ENCODE measurements around the gene CAPS2. TPM values are rescaled to one million over a fixed set of nuclear protein-coding genes. Genes with fewer than 3 reads are reported as not detected.

The CAPS2 gene
- total and polyA plus RNA-seq, 4 donors, result 0.91 to 3.1 (median 1.4) TPM

DNA sequence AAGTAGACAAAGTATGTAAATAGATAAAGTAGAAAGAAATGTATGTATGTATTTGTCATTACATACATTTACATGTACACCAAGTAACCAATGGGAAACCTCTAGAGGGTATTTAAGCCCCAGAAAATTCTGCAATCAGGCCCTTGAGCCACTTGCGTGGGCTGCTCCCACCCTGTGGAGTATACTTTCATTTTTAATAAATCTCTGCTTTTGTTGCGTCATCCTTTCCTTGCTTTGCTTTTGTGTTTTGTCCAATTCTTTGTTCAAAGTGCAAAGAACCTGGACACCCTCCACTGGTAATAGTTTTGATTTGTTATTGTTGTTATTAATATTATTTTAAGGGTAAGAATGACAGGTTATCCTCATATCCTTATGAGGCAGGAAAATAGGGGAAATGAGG is 21.8 kb downstream of the CAPS2 start:
- Histone ChIP-seq H3K9me3 (ENCODE audit: control insufficient read depth in 4 of 4, low read length in 3 of 4) (no peaks in the 10 kb centered on the region), H3K4me1 (ENCODE audit: control insufficient read depth in 4 of 4, insufficient read depth in 4 of 4, low read length in 3 of 4) (no peaks in the 10 kb centered on the region), H3K9ac (ENCODE audit: low read depth in 1 of 2, low read length in 2 of 2) (no peak overlapping the region), H3K27ac (ENCODE audit: low read depth in 1 of 2, low read length in 2 of 2) (no peak overlapping the region), H3K36me3 (ENCODE audit: control insufficient read depth in 4 of 4, insufficient read depth in 3 of 4, low read depth in 1 of 4, low read length in 3 of 4) (no peaks in the 10 kb centered on the region), H3K4me3 (ENCODE audit: low read depth in 1 of 3, low read length in 3 of 3) (no peak overlapping the region), H3K27me3 (ENCODE audit: control insufficient read depth in 4 of 4, insufficient read depth in 4 of 4, low read length in 3 of 4) (no peaks in the 10 kb centered on the region)
- 91% methylated on average over 2 of the region's 2 CpGs for WGBS
- TF ChIP-seq FOXA1 (IDR thresholded peaks at IDR 0.05) (no peak), RXRA (IDR thresholded peaks at IDR 0.05) (no peak), JUND (IDR thresholded peaks at IDR 0.05) (no peak), SP1 (IDR thresholded peaks at IDR 0.05) (no peak), HNF4G (IDR thresholded peaks at IDR 0.05) (no peak), RAD21 (IDR thresholded peaks at IDR 0.05) (no peak), YY1 (IDR thresholded peaks at IDR 0.05) (no peak), NR2F2 (IDR thresholded peaks at IDR 0.05) (no peak), FOXA2 (IDR thresholded peaks at IDR 0.05) (no peak), EGR1 (IDR thresholded peaks at IDR 0.05; ENCODE audit: low read depth in 2 of 2) (no peak), GABPA (IDR thresholded peaks at IDR 0.05 in 1 of 2, conservative IDR thresholded peaks at IDR 0.05 in 1 of 2) (no peak), HNF4A (conservative IDR thresholded peaks at IDR 0.05) (no peak), TAF1 (conservative IDR thresholded peaks at IDR 0.05) (no peak)
- TF ChIP-seq, protein P1, sequence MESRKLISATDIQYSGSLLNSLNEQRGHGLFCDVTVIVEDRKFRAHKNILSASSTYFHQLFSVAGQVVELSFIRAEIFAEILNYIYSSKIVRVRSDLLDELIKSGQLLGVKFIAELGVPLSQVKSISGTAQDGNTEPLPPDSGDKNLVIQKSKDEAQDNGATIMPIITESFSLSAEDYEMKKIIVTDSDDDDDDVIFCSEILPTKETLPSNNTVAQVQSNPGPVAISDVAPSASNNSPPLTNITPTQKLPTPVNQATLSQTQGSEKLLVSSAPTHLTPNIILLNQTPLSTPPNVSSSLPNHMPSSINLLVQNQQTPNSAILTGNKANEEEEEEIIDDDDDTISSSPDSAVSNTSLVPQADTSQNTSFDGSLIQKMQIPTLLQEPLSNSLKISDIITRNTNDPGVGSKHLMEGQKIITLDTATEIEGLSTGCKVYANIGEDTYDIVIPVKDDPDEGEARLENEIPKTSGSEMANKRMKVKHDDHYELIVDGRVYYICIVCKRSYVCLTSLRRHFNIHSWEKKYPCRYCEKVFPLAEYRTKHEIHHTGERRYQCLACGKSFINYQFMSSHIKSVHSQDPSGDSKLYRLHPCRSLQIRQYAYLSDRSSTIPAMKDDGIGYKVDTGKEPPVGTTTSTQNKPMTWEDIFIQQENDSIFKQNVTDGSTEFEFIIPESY (IDR thresholded peaks at IDR 0.05), result no peak
- TF ChIP-seq, protein P2, sequence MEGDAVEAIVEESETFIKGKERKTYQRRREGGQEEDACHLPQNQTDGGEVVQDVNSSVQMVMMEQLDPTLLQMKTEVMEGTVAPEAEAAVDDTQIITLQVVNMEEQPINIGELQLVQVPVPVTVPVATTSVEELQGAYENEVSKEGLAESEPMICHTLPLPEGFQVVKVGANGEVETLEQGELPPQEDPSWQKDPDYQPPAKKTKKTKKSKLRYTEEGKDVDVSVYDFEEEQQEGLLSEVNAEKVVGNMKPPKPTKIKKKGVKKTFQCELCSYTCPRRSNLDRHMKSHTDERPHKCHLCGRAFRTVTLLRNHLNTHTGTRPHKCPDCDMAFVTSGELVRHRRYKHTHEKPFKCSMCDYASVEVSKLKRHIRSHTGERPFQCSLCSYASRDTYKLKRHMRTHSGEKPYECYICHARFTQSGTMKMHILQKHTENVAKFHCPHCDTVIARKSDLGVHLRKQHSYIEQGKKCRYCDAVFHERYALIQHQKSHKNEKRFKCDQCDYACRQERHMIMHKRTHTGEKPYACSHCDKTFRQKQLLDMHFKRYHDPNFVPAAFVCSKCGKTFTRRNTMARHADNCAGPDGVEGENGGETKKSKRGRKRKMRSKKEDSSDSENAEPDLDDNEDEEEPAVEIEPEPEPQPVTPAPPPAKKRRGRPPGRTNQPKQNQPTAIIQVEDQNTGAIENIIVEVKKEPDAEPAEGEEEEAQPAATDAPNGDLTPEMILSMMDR (IDR thresholded peaks at IDR 0.05; ENCODE audit: low read depth, low read length, missing input control), result no peak
- TF ChIP-seq, protein P3, sequence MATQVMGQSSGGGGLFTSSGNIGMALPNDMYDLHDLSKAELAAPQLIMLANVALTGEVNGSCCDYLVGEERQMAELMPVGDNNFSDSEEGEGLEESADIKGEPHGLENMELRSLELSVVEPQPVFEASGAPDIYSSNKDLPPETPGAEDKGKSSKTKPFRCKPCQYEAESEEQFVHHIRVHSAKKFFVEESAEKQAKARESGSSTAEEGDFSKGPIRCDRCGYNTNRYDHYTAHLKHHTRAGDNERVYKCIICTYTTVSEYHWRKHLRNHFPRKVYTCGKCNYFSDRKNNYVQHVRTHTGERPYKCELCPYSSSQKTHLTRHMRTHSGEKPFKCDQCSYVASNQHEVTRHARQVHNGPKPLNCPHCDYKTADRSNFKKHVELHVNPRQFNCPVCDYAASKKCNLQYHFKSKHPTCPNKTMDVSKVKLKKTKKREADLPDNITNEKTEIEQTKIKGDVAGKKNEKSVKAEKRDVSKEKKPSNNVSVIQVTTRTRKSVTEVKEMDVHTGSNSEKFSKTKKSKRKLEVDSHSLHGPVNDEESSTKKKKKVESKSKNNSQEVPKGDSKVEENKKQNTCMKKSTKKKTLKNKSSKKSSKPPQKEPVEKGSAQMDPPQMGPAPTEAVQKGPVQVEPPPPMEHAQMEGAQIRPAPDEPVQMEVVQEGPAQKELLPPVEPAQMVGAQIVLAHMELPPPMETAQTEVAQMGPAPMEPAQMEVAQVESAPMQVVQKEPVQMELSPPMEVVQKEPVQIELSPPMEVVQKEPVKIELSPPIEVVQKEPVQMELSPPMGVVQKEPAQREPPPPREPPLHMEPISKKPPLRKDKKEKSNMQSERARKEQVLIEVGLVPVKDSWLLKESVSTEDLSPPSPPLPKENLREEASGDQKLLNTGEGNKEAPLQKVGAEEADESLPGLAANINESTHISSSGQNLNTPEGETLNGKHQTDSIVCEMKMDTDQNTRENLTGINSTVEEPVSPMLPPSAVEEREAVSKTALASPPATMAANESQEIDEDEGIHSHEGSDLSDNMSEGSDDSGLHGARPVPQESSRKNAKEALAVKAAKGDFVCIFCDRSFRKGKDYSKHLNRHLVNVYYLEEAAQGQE (IDR thresholded peaks at IDR 0.05), result no peak
- TF ChIP-seq, protein P4, sequence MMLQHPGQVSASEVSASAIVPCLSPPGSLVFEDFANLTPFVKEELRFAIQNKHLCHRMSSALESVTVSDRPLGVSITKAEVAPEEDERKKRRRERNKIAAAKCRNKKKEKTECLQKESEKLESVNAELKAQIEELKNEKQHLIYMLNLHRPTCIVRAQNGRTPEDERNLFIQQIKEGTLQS (IDR thresholded peaks at IDR 0.05), result no peak
- TF ChIP-seq, protein P5, sequence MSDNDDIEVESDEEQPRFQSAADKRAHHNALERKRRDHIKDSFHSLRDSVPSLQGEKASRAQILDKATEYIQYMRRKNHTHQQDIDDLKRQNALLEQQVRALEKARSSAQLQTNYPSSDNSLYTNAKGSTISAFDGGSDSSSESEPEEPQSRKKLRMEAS (IDR thresholded peaks at IDR 0.05), result no peak
- no peak for DNase-seq (ENCODE audit: low spot score)
